BJ (cell line): ENCODE results near the gene SEMA4C. TPM values are rescaled to one million over a fixed set of nuclear protein-coding genes. Genes with fewer than 3 reads are reported as not detected.

Experiments
- CTCF ChIA-PET: fragments of 350-600 bp; formaldehyde crosslinking; extraction: SDS; loops from one replicate; lab custom pipeline; 2021; ENCODE audit warnings: antibody characterized with exemption, inconsistent platforms; lab: Yijun Ruan, JAX
- POLR2A ChIA-PET: fragments of 300-600 bp; sonication (Branson Sonifier 250); formaldehyde crosslinking; extraction: SDS; loops from one replicate; lab custom pipeline; 2021; ENCODE audit warnings: antibody characterized with exemption; lab: Charles Lee
- DNase-seq: peaks from one replicate; pipeline ENCODE4 v3.0.0-alpha.2; 2011; ENCODE audit warnings: low read depth
- H3K27me3 ChIP-seq: 2 replicates; pipeline ENCODE4 v1.6.0; 2011; ENCODE audit warnings: low read length; ENCODE audit not compliant: control insufficient read depth, insufficient read depth
- H3K36me3 ChIP-seq: 2 replicates; pipeline ENCODE4 v1.5.1; 2011; ENCODE audit warnings: low read length; ENCODE audit not compliant: control insufficient read depth, insufficient read depth
- H3K4me3 ChIP-seq: 2 replicates; pipeline ENCODE4 v1.5.1; 2011; ENCODE audit warnings: low read depth, mild to moderate bottlenecking, control low read depth, low read length
- polyA plus RNA-seq: library from polyadenylated mRNA; depleted of rRNA; stranded (reverse); fragments of >200 nt; gene quantifications from 2 replicates; pipeline ENCODE4 v1.2.3, GENCODE V29; 2011
- TF ChIP-seq, protein P1 (sequence below): IDR thresholded peaks from 2 replicates; pipeline ENCODE4 v1.5.1; 2011; ENCODE audit warnings: low read depth, mild to moderate bottlenecking, control low read depth, inconsistent platforms, low read length, moderate library complexity; ENCODE audit not compliant: insufficient read depth

The SEMA4C gene
- polyA plus RNA-seq, 1 experiment = 29.7 TPM

DNA sequence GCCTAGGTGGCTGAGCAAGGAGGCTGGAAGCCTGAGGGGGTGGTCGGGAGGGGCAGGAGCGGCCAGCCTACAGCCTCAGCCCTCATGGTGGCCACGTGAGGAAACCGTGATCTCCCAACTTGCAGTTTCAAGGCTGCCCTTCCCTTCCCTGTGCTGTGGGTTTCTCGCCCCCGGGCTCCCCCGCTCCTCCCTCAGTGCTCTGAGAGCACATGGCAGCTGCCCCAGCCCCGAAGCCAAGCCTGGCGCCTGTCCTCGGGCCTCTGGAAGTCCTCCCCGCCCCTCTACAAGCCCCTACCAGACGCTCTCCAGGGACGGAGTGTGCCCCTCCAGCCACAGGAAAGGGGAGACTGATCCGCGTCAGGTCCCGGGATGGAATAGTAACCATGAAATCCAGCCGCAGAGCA lies 25.5 kb downstream of the SEMA4C start:
- TF ChIP-seq, protein P1, sequence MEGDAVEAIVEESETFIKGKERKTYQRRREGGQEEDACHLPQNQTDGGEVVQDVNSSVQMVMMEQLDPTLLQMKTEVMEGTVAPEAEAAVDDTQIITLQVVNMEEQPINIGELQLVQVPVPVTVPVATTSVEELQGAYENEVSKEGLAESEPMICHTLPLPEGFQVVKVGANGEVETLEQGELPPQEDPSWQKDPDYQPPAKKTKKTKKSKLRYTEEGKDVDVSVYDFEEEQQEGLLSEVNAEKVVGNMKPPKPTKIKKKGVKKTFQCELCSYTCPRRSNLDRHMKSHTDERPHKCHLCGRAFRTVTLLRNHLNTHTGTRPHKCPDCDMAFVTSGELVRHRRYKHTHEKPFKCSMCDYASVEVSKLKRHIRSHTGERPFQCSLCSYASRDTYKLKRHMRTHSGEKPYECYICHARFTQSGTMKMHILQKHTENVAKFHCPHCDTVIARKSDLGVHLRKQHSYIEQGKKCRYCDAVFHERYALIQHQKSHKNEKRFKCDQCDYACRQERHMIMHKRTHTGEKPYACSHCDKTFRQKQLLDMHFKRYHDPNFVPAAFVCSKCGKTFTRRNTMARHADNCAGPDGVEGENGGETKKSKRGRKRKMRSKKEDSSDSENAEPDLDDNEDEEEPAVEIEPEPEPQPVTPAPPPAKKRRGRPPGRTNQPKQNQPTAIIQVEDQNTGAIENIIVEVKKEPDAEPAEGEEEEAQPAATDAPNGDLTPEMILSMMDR = no peak
- no peak overlapping the region for H3K4me3 ChIP-seq
- H3K27me3 ChIP-seq = no peaks in the 10 kb centered on the region
- peaks cover 3% of the 10 kb centered on the region for H3K36me3 ChIP-seq
- DNase-seq = no peak
- CTCF ChIA-PET = interaction anchor here (1.2 to 1.5 kb wide), 2 partner anchors 13 to 24 kb away, joined by 3 to 5 read pairs; partner anchors contain the start of gene ANKRD39
- POLR2A ChIA-PET = no interaction called here

DNA sequence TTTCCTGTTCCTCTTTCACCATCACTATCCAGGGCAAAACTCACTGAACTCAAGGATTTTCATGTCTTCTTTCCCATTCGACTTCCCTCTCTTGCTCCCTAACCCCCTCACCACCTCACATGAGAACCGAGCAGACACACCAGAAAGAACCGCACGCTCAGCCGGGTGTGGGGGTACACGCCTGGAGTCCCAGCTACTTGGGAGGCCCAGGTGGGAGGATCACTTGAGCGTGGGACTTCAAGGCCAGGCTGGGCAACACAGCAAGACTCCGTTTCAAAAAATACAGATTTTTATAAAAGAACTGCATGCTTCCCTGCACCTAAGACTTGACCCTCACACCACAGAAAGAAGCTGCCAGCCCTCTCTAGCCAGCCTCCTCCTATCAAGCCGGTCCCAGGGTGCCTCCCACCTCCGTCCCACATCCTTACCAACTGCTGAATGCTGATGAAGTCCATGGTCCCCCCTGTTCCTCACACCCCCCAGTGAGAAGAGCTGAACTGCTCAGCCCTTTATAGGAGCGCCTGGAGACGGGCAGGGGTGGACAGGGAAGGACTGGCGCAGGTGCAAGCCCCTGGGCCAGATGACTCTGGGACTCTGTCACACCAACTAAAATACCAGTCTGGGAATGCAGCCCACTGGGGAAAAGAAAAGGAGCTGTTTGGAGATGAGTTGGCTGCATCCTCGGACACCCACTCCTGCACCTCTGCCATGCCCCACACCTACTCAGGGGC lies 26.2 kb downstream of the SEMA4C start, which contains the start of gene ANKRD23:
Gene ANKRD23, minus strand, starts transcription at position 484 of the 731 bp plus-strand sequence. Its CDS starts 29 bp downstream, at position 455.
- Histone ChIP-seq H3K36me3 (peaks cover 3% of the 10 kb centered on the region), H3K27me3 (no peaks in the 10 kb centered on the region), H3K4me3 (no peak within 1 kb of the TSS)
- TF ChIP-seq, protein P1 = no peak
- POLR2A ChIA-PET = no interaction called here
- CTCF ChIA-PET = interaction anchor here (0.7 to 1.9 kb wide), 3 partner anchors 11 to 14 kb away, joined by 3 to 15 read pairs (median 4); partner anchors contain the start of gene ANKRD39
- DNase-seq = no peak

DNA sequence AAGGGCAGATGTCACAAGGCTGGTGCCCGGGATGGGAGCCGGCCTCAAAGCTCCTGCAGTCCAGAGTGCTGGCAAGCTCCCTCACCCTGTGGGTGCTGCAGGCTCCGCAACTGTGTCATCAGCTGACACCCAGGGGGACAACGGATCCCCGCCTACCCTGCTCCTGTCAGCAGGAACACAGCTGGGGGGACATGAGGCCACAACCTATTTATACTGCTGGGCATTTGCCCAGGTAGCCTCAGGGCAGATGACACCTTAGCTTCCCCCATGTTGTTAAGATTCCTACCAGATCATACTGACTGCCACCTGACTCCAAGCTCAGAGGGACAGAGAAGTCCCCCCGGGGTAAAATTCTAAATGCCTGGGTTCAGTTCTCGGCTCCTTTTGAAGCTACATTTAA lies 27.3 kb downstream of the SEMA4C start:
- no peaks in the 10 kb centered on the region; the same call in 1 of the 2 replicates for H3K36me3 ChIP-seq
- CTCF ChIA-PET = interaction anchor here (1.5 to 1.9 kb wide), 2 partner anchors 15 to 109 kb away, joined by 6 to 15 read pairs; partner anchors contain the start of gene ANKRD39
- POLR2A ChIA-PET = interaction anchor here (0.7 kb wide), 1 partner anchor 330 kb away, joined by 6 read pairs; no protein-coding TSS in a partner anchor
- H3K4me3 ChIP-seq = no peak overlapping the region
- DNase-seq = no peak
- TF ChIP-seq, protein P1 = no peak
- H3K27me3 ChIP-seq = no peaks in the 10 kb centered on the region

DNA sequence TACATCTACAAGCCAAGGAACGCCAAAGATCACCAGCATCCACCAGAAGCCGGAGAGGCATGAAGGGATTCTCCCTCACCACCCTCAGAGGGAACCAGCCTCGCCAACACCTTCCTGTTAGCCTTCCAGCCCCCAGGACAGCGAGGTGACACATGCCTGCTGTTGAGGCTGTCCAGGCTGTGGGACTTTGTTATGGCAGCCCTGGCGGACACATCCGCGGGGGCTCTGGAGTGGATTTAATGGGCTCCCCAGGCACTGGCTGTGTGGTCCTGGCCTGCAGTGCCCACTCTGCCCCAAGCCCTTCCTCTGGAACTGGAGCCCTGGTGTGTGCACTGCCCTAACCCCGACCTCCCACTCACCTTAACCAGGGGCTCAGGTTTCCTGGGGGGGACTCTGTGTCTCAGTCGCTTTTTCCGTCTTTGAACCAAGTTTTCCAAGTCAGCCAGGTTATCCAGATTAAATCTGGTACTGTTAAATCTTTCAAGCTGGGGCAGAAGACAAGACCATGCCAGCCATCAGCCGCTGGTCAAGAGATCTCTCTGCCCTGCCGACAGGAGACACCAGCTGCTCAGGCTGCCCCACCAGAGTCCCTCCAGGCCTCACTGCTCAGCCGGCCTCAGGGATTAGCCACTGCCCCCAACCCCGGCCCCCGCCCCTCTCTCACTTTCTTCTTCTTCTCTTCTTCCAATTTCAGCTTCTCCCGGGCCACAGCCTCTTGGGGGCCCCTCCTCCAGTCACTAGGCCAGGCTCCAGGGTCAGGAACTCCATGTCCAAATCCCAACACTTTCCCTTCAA lies 28.0 kb downstream of the SEMA4C start:
- no peak for DNase-seq
- POLR2A ChIA-PET = no interaction called here
- no peaks in the 10 kb centered on the region for H3K27me3 ChIP-seq
- no peak overlapping the region for H3K4me3 ChIP-seq
- CTCF ChIA-PET = interaction anchor here (1.5 to 1.9 kb wide), 2 partner anchors 16 to 109 kb away, joined by 6 to 15 read pairs; partner anchors contain the start of gene ANKRD39
- no peaks in the 10 kb centered on the region; the same call in 1 of the 2 replicates for H3K36me3 ChIP-seq
- TF ChIP-seq, protein P1 = no peak
